WI38 (cell line): ENCODE measurements around the gene CD8A.

Experiments used
- H3K4me3 ChIP-seq: 2 replicates; pipeline ENCODE4 v1.5.1; 2011; ENCODE audit warnings: low read depth, mild to moderate bottlenecking, control low read depth, low read length
- CTCF ChIP-seq: IDR thresholded peaks from 2 replicates; pipeline ENCODE4 v1.5.1; 2012; ENCODE audit warnings: low read depth, mild to moderate bottlenecking, control low read depth, low read length

Gene CD8A

DNA sequence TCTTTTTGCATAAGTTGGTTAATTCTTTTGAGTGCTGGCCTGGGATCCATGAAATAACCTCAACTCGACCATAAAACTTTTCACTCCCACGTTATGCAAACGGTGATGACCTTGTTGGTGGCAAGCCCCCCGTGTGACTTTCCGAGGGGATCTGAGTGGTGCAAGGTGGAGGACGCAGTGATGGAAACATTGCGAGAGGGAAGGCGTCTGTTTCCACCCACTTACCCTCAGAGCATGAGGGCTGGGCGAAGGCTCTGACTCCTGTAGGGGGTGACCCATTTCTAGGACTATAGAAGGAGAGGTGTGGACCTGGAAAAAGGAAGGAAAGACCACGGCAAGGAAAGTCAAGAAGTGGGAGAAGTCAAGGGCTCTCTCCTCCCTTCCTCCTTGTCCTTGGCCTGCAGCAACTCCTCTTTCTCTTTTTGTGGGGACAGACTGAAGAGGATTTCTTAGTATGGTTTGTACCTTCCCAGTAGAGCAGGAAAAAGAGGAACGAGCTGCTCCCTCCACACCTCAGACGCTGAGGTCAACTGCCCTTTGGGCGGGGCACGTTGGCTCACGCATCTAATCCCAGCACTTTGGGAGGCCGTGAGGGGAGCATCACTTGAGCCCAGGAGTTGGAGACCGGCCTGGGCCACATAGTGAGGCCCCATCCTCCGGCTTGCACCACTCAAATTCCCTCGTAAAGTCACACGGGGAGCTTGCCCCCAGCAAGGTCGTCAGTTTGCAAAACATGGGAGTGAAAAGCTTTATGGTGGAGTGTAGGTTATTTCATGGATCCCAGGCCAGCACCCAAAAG lies 15.5 kb upstream of the CD8A start:
- H3K4me3 ChIP-seq, result no peak overlapping the region
- TF ChIP-seq CTCF, result no peak

DNA sequence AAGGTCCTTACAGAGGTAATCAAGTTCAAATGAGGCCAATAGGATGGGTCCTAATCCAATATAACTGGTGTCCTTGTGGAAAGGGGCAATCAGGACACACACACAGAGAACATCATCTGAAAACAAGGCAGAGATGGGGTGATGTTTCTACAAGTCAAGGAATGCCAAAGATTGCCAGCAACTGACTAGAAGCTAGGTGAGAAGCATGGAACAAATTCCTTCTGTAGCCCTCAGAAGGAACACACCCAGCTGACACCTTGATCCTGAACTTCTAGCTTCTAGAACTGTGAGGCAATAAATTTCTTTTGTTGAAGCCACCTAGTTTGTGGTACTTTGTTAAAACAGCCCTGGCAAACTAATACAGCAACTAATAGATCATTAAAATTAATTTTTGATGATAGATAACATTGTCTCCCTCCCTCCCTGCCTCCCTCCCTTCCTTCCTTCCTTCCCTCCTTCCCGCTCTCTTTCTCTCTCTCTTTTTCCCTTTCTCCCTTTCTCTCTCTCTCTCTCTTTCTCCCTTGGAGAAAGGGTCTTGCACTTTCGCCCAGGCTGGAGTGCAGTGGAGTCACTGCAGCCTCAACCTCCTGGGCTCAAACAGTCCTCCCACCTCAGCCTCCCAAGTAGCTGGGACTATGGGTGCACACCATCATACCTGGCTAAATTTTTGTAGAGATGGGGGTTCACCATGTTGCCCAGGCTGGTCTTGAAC lies 10.3 kb upstream of the CD8A start:
- no peak for TF ChIP-seq CTCF
- H3K4me3 ChIP-seq, result no peak overlapping the region

- TF ChIP-seq CTCF, result no peak
- no peak overlapping the region for H3K4me3 ChIP-seq
Observed at GRCh38 chr2:86794861-86795260, 4.1 kb upstream of the CD8A start.

DNA sequence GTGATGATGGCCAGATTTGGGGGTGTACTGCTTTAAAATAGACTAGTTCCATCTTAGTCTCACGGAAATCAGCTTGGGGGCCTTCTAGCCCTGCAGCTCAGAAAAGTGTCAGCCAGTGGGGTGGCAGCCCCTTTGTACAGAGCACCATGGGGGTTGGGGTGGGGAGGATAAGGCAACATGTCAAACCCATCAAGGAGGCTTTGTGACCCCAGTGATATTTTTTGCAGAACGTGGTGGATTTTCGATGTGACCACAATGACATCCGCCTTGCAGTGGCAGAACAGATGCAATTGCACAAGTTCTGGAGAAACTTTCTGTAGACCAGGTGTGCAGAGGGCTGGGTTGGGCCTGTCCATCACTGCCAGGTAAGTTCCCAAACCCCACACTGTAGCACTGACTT lies 3.0 kb upstream of the CD8A start:
- TF ChIP-seq CTCF, result no peak

DNA sequence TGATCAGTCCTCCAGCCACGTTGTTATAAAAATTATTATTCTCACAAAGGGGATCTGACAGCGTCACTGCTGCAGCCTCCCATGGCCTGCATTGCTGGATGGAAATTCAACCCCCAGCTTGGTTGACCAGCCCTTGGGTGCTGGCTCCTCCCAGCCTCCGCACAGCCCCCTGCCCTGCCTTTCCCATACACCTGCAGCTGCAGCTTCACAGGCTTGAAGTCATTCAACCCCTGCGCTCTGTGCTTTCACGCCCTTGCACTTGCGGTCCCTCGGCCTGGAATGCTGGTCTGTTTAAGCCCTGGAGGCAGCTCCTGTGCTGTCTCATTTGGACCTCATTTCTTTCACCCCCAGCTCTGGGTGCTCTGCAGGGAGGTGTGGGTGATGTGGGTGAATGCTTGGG lies 860 bp upstream of the CD8A start:
- no peak for TF ChIP-seq CTCF
- H3K4me3 ChIP-seq, result no peak overlapping the region

More for the DNA sequence above, 3.0 kb upstream of the CD8A start:
- no peak overlapping the region for H3K4me3 ChIP-seq

DNA sequence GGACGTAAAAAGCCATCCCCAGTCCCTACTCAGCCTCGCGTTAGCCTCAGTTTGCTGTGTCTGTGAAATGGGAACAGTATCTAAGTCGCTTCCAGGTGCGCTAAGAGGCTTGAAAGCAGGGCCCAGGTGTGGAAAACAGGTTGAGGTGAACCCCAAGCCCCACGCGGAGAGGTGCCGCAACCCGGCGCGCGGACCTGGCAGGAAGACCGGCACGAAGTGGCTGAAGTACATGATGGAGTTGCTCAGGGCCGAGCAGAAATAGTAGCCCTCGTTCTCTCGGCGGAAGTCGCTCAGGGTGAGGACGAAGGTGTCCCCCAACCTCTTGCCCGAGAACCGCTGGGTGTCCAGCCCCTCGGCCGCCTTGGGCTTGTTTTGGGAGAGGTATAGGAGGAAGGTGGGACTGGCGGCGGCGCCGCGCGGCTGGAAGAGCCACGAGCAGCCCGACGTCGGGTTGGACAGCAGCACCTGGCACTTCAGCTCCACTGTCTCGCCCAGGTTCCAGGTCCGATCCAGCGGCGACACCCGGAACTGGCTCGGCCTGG lies 508 bp downstream of the CD8A start:
- H3K4me3 ChIP-seq, result no peak overlapping the region
- no peak for TF ChIP-seq CTCF

DNA sequence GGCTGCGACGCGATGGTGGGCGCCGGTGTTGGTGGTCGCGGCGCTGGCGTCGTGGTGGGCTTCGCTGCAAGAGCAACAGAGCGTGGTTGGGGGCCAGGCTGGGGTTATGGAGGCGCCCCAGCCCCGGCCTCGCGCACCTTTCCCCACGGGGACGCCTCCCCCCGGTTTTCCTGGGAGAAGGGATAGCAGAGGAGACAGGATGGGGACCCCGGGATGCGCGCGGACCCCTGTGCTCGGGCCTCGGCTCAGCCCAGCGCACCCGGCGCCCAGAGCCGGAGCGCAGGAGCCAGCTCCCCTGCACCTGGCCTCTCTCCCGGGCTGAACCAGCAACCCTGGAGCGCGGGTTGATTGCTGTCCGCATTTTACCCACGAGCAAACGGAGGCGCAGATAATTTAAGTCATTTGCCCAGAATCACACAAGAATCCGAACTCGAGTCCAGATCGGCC lies 1.0 kb downstream of the CD8A start:
- no peak overlapping the region for H3K4me3 ChIP-seq
- no peak for TF ChIP-seq CTCF
